Cardiac muscle cell (in vitro differentiated cells and primary cell): ENCODE data around the gene FAM241A. TPM values are rescaled to one million over a fixed set of nuclear protein-coding genes. Genes with fewer than 3 reads are reported as not detected.
"Not testable (repeated sequence)": the region's sequence is repeated elsewhere in the genome, so short reads cannot be mapped to it uniquely, and the experiment has no call there.

Experiments used
- DNase-seq, 2 donors: peaks; one replicate each; pipeline versions ENCODE4 v3.0.0 to v3.0.0-alpha.2; 2010 to 2017; ENCODE audit warnings: low read depth in 1 of 2, low spot score in 1 of 2
- H3K27ac ChIP-seq: fragments of 200-600 bp; sonication (generic); 2 replicates; pipeline ENCODE4 v1.5.1; 2016
- H3K27me3 ChIP-seq: fragments of 200-600 bp; sonication (generic); 2 replicates; pipeline ENCODE4 v1.6.0; 2016; ENCODE audit warnings: control low read depth
- H3K36me3 ChIP-seq: fragments of 200-600 bp; sonication (generic); 2 replicates; pipeline ENCODE4 v1.5.1; 2016; ENCODE audit warnings: control low read depth
- H3K4me1 ChIP-seq: fragments of 200-600 bp; sonication (generic); 2 replicates; pipeline ENCODE4 v1.8.1; 2017; ENCODE audit warnings: low read depth, mild to moderate bottlenecking, mixed run types
- H3K4me3 ChIP-seq: fragments of 200-600 bp; sonication (generic); 2 replicates; pipeline ENCODE4 v1.5.1; 2016; ENCODE audit warnings: mild to moderate bottlenecking
- H3K9me3 ChIP-seq: fragments of 200-600 bp; sonication (generic); 2 replicates; pipeline ENCODE4 v1.5.1; 2017; ENCODE audit warnings: low read depth, mild to moderate bottlenecking, control low read depth
- CTCF ChIP-seq: IDR thresholded peaks from 2 replicates; pipeline ENCODE4 v1.5.1; 2012; ENCODE audit warnings: low read depth, mild to moderate bottlenecking, low read length
- polyA plus RNA-seq: library from polyadenylated mRNA; unstranded; fragments of >200 nt; fragmentation: Nextera tagmentation; extraction: Ambion mirVana; gene quantifications from 2 replicates; pipeline ENCODE4 v1.2.1, GENCODE V29; 2016
- total RNA-seq: library from RNA; depleted of rRNA; stranded (reverse); fragments of >200 nt; gene quantifications from 2 replicates; pipeline ENCODE4 v1.2.3, GENCODE V29; 2016

The FAM241A gene
- total and polyA plus RNA-seq, 2 experiments from 2014 or later, result 2.3 to 4.3 TPM

GRCh38 chr4:112176596-112176995 is 31.3 kb downstream of the FAM241A start:
- Histone ChIP-seq H3K27me3 (no peaks in the 10 kb centered on the region), H3K36me3 (no peaks in the 10 kb centered on the region), H3K27ac (no peak overlapping the region), H3K4me1 (no peaks in the 10 kb centered on the region), H3K4me3 (no peak overlapping the region), H3K9me3 (no peaks in the 10 kb centered on the region)
- DNase-seq, result no peak
- TF ChIP-seq CTCF, result no peak

- DNase-seq, H3K27ac ChIP-seq, H3K4me3 ChIP-seq, H3K9me3 ChIP-seq, H3K4me1 ChIP-seq, H3K36me3 ChIP-seq, H3K27me3 ChIP-seq: not testable (repeated sequence)
Measured at GRCh38 chr4:112178741-112179140, 33.5 kb downstream of the FAM241A start.

- Histone ChIP-seq H3K27me3 (no peaks in the 10 kb centered on the region), H3K4me3 (no peak overlapping the region), H3K9me3 (no peaks in the 10 kb centered on the region), H3K4me1 (no peaks in the 10 kb centered on the region), H3K36me3 (no peaks in the 10 kb centered on the region), H3K27ac (no peak overlapping the region)
- TF ChIP-seq CTCF, result no peak
- DNase-seq, result peak in 1 of 2 donors; percentile 42
Measured at GRCh38 chr4:112181358-112182000, 36.2 kb downstream of the FAM241A start.

- H3K4me1 ChIP-seq, result no peaks in the 10 kb centered on the region
- H3K36me3 ChIP-seq, result no peaks in the 10 kb centered on the region
- no peak for DNase-seq
- TF ChIP-seq CTCF, result no peak
- no peaks in the 10 kb centered on the region for H3K9me3 ChIP-seq
- H3K27ac ChIP-seq, result no peak overlapping the region
- no peak overlapping the region for H3K4me3 ChIP-seq
- no peaks in the 10 kb centered on the region for H3K27me3 ChIP-seq
Measured at GRCh38 chr4:112182604-112183003, 37.4 kb downstream of the FAM241A start.

- Histone ChIP-seq H3K27me3 (no peaks in the 10 kb centered on the region), H3K4me1 (no peaks in the 10 kb centered on the region), H3K4me3 (no peak overlapping the region), H3K27ac (no peak overlapping the region), H3K9me3 (no peaks in the 10 kb centered on the region), H3K36me3 (no peaks in the 10 kb centered on the region)
- peak in 1 of 2 donors; percentile 71 for DNase-seq
- TF ChIP-seq CTCF, result no peak
Measured at GRCh38 chr4:112183252-112183651, 38.0 kb downstream of the FAM241A start.

- Histone ChIP-seq H3K4me3 (no peak overlapping the region), H3K27ac (no peak overlapping the region), H3K4me1 (no peaks in the 10 kb centered on the region), H3K27me3 (no peaks in the 10 kb centered on the region), H3K36me3 (no peaks in the 10 kb centered on the region), H3K9me3 (no peaks in the 10 kb centered on the region)
- no peak for DNase-seq
- no peak for TF ChIP-seq CTCF
Measured at GRCh38 chr4:112184438-112184837, 39.2 kb downstream of the FAM241A start.
